Small intestine (tissue), 7 donors: ENCODE data around the gene DNTT. TPM values are rescaled to one million over a fixed set of nuclear protein-coding genes. Genes with fewer than 3 reads are reported as not detected.
"Not testable (repeated sequence)": the region's sequence is repeated elsewhere in the genome, so short reads cannot be mapped to it uniquely, and the experiment has no call there.

Experiments used
- DNase-seq, 2 donors: peaks; one replicate each; pipeline versions ENCODE4 v3.0.0 to v3.0.0-alpha.2; 2013
- FAIRE-seq: peaks from 2 replicates; lab custom pipeline; 2012; peaks lifted over from hg19 to GRCh38; lab: Jason Lieb, UNC
- H3K27ac ChIP-seq, 3 donors: one replicate each; pipeline ENCODE4 v1.5.1; 2013; ENCODE audit warnings: low read length in 2 of 3, mild to moderate bottlenecking in 2 of 3, control low read depth in 1 of 3, inconsistent platforms in 1 of 3, low read depth in 1 of 3, moderate library complexity in 1 of 3
- H3K27me3 ChIP-seq, 3 donors: one replicate each; pipeline ENCODE4 v1.6.1; 2013; ENCODE audit warnings: low read length in 3 of 3, inconsistent platforms in 1 of 3; ENCODE audit not compliant: control insufficient read depth in 3 of 3, insufficient read depth in 3 of 3
- H3K36me3 ChIP-seq, 3 donors: one replicate each; pipeline ENCODE4 v1.6.1; 2013; ENCODE audit warnings: low read length in 3 of 3, inconsistent platforms in 1 of 3, low read depth in 1 of 3, mild to moderate bottlenecking in 1 of 3, moderate library complexity in 1 of 3; ENCODE audit not compliant: control insufficient read depth in 3 of 3, insufficient read depth in 2 of 3
- H3K4me1 ChIP-seq, 3 donors: one replicate each; pipeline ENCODE4 v1.6.1; 2013; ENCODE audit warnings: low read length in 2 of 3, inconsistent platforms in 1 of 3, low read depth in 1 of 3, mild to moderate bottlenecking in 1 of 3, moderate library complexity in 1 of 3; ENCODE audit not compliant: control insufficient read depth in 3 of 3, insufficient read depth in 2 of 3
- H3K4me3 ChIP-seq, 3 donors: one replicate each; pipeline ENCODE4 v1.5.1; 2013; ENCODE audit warnings: low read length in 3 of 3, control low read depth in 1 of 3, inconsistent platforms in 1 of 3, low read depth in 1 of 3, mild to moderate bottlenecking in 1 of 3, moderate library complexity in 1 of 3
- H3K9me3 ChIP-seq, 2 donors: one replicate each; pipeline ENCODE4 v1.6.1; 2013; ENCODE audit warnings: low read depth in 1 of 2, low read length in 1 of 2; ENCODE audit not compliant: control insufficient read depth in 2 of 2, insufficient read depth in 1 of 2
- WGBS, 3 donors: extraction: QIAGEN DNeasy Blood & Tissue Kit; methylation state at CpG; one replicate each; pipeline ENCODE4 v1.1.7; 2013; 5-methylcytosine and 5-hydroxymethylcytosine counted together
- polyA plus RNA-seq, 4 donors: library from polyadenylated mRNA; stranded (reverse) in 3 of 4; unstranded in 1 of 4; fragments of 200-250 nt in 3 of 4; fragments of 120-200 nt in 1 of 4; gene quantifications; one replicate each; pipeline versions ENCODE4 v1.2.1 to v1.2.3, GENCODE V29; 2013
- donor health status: healthy with polysubstance abuse.
- donor health status: control.
- donor health status: control.
- donor health status: Bipolar disorder and iron deficiency.
- donor health status: healthy.

Gene DNTT
- polyA plus RNA-seq, 4 donors = 0.16 TPM; not detected in 3

DNA sequence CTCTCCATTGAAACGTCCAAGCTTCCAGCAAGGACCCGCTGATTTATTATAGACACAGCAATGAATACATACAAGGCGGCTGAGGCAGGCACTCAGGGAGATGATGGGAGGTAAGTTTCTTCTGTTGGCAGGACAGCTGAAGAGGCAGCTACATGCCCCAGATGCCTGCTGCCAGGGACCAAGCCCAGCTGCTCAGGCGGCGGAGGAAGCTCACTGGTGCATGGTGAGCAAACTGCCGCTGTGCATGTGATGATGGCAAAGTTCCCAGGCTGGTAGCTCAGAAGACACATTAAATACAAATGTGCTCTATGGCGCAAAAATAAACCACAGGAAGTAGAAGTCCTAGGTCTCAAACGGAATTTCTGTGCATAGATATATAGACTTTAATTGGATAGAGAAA, 2.3 kb downstream of the DNTT start:
- H3K4me3 ChIP-seq = no peak overlapping the region
- 61 to 87% (median 64%) methylated on average over 8 of the region's 8 CpGs for WGBS, 3 donors
- no peak overlapping the region for H3K27ac ChIP-seq
- no peak for DNase-seq
- no peaks in the 10 kb centered on the region for H3K27me3 ChIP-seq
- H3K4me1 ChIP-seq = no peaks in the 10 kb centered on the region
- no peaks in the 10 kb centered on the region for H3K36me3 ChIP-seq
- no peak for FAIRE-seq
- H3K9me3 ChIP-seq = no peaks in the 10 kb centered on the region

DNA sequence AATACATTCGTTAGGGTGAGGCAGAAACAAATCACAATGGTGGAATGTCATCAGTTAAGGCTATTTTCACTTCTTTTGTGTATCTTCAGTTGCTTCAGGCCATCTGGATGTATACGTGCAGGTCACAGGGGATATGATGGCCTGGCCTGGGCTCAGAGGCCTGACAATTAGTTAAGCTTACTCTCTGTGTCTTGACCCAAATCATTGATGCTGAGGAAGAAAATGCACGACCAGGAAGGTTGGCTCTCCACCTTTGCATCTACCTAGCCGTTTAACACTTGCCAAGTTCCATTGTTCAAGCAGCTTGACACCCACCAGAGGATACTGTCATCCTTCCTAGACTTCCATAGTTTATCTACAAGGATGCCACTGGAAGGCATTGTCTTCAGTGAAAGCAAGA, 4.6 kb downstream of the DNTT start:
- not testable (repeated sequence) for H3K27ac ChIP-seq, H3K4me3 ChIP-seq, H3K9me3 ChIP-seq, FAIRE-seq, H3K27me3 ChIP-seq, DNase-seq, H3K36me3 ChIP-seq, H3K4me1 ChIP-seq
- 70 to 75% (median 74%) methylated on average over 4 of the region's 4 CpGs for WGBS, 3 donors

DNA sequence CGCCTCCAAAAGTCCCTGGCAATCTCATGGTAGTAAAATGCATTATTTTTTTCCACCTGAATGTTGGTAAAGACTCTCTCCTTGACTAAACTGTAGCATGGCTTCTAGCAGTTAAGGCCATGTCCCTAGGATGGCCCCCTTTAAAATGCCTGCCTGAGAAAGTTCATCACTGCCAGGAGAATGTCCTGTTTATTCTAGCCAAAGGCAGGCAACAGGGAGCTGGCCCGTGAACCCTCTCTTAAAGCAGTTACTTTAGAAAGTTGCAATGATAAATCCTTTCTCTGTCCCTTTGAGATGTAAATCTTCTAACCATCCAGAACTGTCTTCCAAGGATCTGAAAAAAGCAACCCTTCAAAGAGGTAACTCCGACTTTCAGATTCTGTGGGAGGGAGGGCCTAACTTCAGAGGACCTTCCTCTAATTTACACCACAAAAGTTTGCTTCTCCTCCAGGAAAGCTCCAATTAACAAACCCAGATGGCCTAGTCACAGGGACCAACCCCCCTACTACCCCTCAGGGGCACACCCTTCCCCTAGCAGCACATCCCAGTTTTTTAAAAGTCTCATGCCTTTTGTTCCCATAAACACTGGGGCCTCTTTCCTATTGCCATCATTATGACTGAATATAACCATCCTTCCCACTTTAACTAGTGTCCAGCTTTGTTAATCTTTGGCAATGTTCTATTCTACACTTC, 5.5 kb downstream of the DNTT start:
- DNase-seq = no peak
- WGBS, 3 donors = 64 to 81% (median 74%) methylated on average over 3 of the region's 3 CpGs
- no peaks in the 10 kb centered on the region for H3K4me1 ChIP-seq

GRCh38 chr10:96310321-96310669, 6.1 kb downstream of the DNTT start:
- no peak overlapping the region for H3K4me3 ChIP-seq
- no peaks in the 10 kb centered on the region for H3K27me3 ChIP-seq
- 33 to 44% (median 38%) methylated on average over 1 of the region's 1 CpG for WGBS, 3 donors
- no peaks in the 10 kb centered on the region for H3K36me3 ChIP-seq
- DNase-seq = no peak
- H3K4me1 ChIP-seq = no peaks in the 10 kb centered on the region
- no peak for FAIRE-seq
- no peaks in the 10 kb centered on the region for H3K9me3 ChIP-seq
- H3K27ac ChIP-seq = no peak overlapping the region

More for the DNA sequence above, 5.5 kb downstream of the DNTT start:
- no peak overlapping the region for H3K4me3 ChIP-seq
- H3K27ac ChIP-seq = no peak overlapping the region
- H3K27me3 ChIP-seq = no peaks in the 10 kb centered on the region
- H3K36me3 ChIP-seq = no peaks in the 10 kb centered on the region
- H3K9me3 ChIP-seq = no peaks in the 10 kb centered on the region
- no peak for FAIRE-seq

GRCh38 chr10:96311180-96311715, 7.0 kb downstream of the DNTT start:
- Histone ChIP-seq H3K4me1 (no peaks in the 10 kb centered on the region), H3K27me3 (no peaks in the 10 kb centered on the region), H3K4me3 (no peak overlapping the region), H3K9me3 (no peaks in the 10 kb centered on the region), H3K27ac (no peak overlapping the region), H3K36me3 (no peaks in the 10 kb centered on the region)
- WGBS, 3 donors = 70 to 80% (median 75%) methylated on average over 3 of the region's 3 CpGs
- DNase-seq = no peak
- FAIRE-seq = no peak

GRCh38 chr10:96313344-96313743, 9.1 kb downstream of the DNTT start:
- no peak for DNase-seq
- no peaks in the 10 kb centered on the region for H3K9me3 ChIP-seq
- no peaks in the 10 kb centered on the region for H3K27me3 ChIP-seq
- FAIRE-seq = no peak
- no peaks in the 10 kb centered on the region for H3K36me3 ChIP-seq
- 68 to 81% (median 81%) methylated on average over 2 of the region's 2 CpGs for WGBS, 3 donors
- no peak overlapping the region for H3K27ac ChIP-seq
- no peaks in the 10 kb centered on the region for H3K4me1 ChIP-seq
- H3K4me3 ChIP-seq = no peak overlapping the region

DNA sequence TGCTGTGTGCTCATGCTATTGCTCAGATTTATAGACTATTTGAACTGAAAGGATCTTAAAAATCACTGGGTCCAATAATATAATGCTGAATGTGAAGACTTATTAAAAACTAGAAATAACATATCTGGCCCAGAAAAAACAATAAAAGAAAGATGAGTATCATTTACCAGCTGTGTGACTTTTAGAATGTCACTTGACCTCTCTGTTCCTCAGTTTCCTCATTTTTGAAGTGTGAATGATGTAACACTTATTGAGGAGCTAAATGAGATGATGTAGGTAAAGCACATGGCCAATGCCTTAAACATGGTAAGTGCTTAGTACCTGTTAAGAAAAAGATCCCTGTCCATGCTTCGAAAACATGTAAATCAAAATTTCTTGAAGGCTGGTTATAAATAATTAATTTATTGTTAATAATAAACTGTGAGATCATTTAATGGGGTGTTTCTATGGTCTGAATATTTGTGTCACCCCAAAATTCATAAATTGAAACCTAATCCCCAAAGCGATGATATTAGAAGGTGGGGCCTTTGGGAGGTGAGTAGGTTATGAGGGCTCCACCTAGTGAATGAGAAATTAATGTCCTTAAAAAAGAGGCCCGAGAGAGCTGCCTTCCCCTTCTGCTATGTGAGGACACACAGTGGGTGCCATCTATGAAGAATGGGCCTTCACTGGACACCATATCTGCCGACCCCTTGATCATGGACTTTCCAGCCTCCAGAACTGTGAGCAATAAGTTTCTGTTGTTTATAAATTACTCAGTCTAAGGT, 13.0 kb downstream of the DNTT start:
- WGBS, 3 donors = 72 to 77% (median 74%) methylated on average over 4 of the region's 4 CpGs
- Histone ChIP-seq H3K27ac (no peak overlapping the region), H3K9me3 (no peaks in the 10 kb centered on the region), H3K4me1 (no peaks in the 10 kb centered on the region), H3K4me3 (no peak overlapping the region), H3K27me3 (no peaks in the 10 kb centered on the region), H3K36me3 (no peaks in the 10 kb centered on the region)
- no peak for DNase-seq
- no peak for FAIRE-seq

DNA sequence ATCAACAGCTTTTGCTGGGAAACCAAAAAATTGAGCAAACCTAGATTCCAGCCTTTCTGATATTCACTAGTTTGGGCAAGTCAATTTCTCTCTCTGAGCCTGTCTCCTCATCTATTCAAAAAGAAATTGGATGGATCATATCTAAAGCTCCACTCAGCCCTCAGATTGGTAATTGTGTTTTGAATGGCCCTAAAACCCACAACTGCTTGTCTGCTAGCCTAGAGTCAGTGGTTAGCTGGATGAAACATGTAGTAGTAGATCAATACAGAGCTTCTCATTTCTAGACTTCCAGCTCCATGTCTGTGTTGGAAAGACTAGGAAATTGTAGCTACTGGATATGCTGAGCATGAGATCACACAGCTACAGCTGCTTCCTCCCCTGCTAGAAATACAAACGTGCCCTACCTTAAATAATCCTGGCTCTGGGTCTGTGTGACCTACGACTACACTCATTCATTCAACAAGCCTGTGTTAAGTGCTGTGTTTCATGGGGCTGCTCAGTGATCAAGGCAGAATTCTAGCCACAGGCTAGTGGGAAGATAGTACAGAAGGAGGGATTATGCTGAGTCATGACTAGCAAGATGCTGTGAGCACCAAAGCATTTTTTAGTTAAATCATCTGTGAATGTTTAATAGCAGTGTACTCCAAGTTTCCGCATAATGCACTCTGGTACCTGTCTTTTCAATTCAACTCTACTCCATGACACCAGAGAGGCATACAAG, 15.7 kb downstream of the DNTT start:
- Histone ChIP-seq H3K4me3 (no peak overlapping the region), H3K4me1 (no peaks in the 10 kb centered on the region), H3K27ac (no peak overlapping the region), H3K36me3 (no peaks in the 10 kb centered on the region), H3K9me3 (no peaks in the 10 kb centered on the region), H3K27me3 (no peaks in the 10 kb centered on the region)
- FAIRE-seq (no peak), DNase-seq (no peak)
- WGBS, 3 donors = 43 to 51% (median 49%) methylated on average over 3 of the region's 3 CpGs
